ENCODE measurements around the gene UHRF1. TPM values are rescaled to one million over a fixed set of nuclear protein-coding genes. Genes with fewer than 3 reads are reported as not detected.

Gene UHRF1
- polyA plus RNA-seq, 1 of the 3 experiments (the other 2 are of a cell fraction), result 43.4 TPM

DNA sequence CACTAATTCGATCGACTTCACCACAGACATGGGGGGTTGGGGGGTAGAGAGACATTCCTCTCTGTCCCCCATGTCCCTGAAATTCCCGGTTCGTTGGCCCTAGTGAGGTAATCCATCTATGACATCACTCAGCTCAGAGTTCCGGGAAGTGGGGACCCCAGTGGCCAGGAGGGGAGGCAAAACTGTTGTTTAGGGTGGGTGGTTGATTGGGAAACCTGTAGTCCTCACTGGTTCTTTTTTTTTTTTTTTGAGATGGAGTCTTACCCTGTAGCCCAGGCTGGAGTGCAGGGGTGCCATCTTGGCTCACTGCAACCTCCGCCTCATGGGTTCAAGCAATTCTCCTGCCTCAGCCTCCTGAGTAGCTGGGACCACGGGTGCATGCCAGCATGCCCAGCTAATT is 6.5 kb upstream of the UHRF1 start, which contains the start of gene ARRDC5:
TSS of gene ARRDC5 (minus strand) at position 101 of the 400 bp plus-strand sequence. CDS start at position 30, 71 bp downstream.
- Histone ChIP-seq H3K27ac (ENCODE audit: low read depth in 2 of 2, low read length in 1 of 2) (no peak within 1 kb of the TSS), H3K4me3 (ENCODE audit: low read depth in 2 of 2, low read length in 1 of 2) (no peak within 1 kb of the TSS), H3K9me2 (no peaks in the 10 kb centered on the region), H3K4me2 (no peak within 1 kb of the TSS), H4K20me1 (ENCODE audit: insufficient read depth) (no peaks in the 10 kb centered on the region), H2AFZ (ENCODE audit: low read depth) (no peak within 1 kb of the TSS), H3K4me1 (ENCODE audit: control insufficient read depth in 1 of 2, insufficient read depth in 2 of 2, low read depth in 1 of 2, low read length in 1 of 2) (no peaks in the 10 kb centered on the region), H3K36me3 (replicated peaks in 1 of 2; ENCODE audit: control insufficient read depth in 1 of 2, insufficient read depth in 2 of 2, low read length in 1 of 2) (no peaks in the 10 kb centered on the region), H3F3A (replicated peaks; ENCODE audit: insufficient read depth) (peaks cover 4% of the 10 kb centered on the region), H3K9me3 (no peaks in the 10 kb centered on the region), H3K27me3 (ENCODE audit: insufficient read depth) (no peaks in the 10 kb centered on the region), H3K9ac (no peak within 1 kb of the TSS), H3K79me2 (ENCODE audit: insufficient read depth) (no peaks in the 10 kb centered on the region)
- TF ChIP-seq CHD2 (IDR thresholded peaks at IDR 0.05; ENCODE audit: low read length, partially characterized antibody), result no peak
- no peak for TF ChIP-seq FOXM1 (IDR thresholded peaks at IDR 0.05; ENCODE audit: low read depth)
- no peak for TF ChIP-seq FOSL2 (IDR thresholded peaks at IDR 0.05; ENCODE audit: borderline replicate concordance, low read depth)
- TF ChIP-seq, protein P1, sequence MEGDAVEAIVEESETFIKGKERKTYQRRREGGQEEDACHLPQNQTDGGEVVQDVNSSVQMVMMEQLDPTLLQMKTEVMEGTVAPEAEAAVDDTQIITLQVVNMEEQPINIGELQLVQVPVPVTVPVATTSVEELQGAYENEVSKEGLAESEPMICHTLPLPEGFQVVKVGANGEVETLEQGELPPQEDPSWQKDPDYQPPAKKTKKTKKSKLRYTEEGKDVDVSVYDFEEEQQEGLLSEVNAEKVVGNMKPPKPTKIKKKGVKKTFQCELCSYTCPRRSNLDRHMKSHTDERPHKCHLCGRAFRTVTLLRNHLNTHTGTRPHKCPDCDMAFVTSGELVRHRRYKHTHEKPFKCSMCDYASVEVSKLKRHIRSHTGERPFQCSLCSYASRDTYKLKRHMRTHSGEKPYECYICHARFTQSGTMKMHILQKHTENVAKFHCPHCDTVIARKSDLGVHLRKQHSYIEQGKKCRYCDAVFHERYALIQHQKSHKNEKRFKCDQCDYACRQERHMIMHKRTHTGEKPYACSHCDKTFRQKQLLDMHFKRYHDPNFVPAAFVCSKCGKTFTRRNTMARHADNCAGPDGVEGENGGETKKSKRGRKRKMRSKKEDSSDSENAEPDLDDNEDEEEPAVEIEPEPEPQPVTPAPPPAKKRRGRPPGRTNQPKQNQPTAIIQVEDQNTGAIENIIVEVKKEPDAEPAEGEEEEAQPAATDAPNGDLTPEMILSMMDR (IDR thresholded peaks at IDR 0.05), result no peak
- TF ChIP-seq ZBTB33 (IDR thresholded peaks at IDR 0.05; ENCODE audit: borderline replicate concordance, low read depth), result no peak
- no peak for TF ChIP-seq SIN3A (IDR thresholded peaks at IDR 0.05; ENCODE audit: borderline replicate concordance, low read depth, low read length)
- TF ChIP-seq, protein P2, sequence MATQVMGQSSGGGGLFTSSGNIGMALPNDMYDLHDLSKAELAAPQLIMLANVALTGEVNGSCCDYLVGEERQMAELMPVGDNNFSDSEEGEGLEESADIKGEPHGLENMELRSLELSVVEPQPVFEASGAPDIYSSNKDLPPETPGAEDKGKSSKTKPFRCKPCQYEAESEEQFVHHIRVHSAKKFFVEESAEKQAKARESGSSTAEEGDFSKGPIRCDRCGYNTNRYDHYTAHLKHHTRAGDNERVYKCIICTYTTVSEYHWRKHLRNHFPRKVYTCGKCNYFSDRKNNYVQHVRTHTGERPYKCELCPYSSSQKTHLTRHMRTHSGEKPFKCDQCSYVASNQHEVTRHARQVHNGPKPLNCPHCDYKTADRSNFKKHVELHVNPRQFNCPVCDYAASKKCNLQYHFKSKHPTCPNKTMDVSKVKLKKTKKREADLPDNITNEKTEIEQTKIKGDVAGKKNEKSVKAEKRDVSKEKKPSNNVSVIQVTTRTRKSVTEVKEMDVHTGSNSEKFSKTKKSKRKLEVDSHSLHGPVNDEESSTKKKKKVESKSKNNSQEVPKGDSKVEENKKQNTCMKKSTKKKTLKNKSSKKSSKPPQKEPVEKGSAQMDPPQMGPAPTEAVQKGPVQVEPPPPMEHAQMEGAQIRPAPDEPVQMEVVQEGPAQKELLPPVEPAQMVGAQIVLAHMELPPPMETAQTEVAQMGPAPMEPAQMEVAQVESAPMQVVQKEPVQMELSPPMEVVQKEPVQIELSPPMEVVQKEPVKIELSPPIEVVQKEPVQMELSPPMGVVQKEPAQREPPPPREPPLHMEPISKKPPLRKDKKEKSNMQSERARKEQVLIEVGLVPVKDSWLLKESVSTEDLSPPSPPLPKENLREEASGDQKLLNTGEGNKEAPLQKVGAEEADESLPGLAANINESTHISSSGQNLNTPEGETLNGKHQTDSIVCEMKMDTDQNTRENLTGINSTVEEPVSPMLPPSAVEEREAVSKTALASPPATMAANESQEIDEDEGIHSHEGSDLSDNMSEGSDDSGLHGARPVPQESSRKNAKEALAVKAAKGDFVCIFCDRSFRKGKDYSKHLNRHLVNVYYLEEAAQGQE (IDR thresholded peaks at IDR 0.05; ENCODE audit: low read depth, low read length), result no peak
- TF ChIP-seq IRF3 (IDR thresholded peaks at IDR 0.05; ENCODE audit: low read depth, low read length), result no peak
- no peak for TF ChIP-seq RXRA (IDR thresholded peaks at IDR 0.05; ENCODE audit: borderline replicate concordance, low read depth)
- no peak for TF ChIP-seq NRF1 (IDR thresholded peaks at IDR 0.05; ENCODE audit: low read depth, low read length)
- TF ChIP-seq MEF2A (IDR thresholded peaks at IDR 0.05; ENCODE audit: borderline replicate concordance, low read depth), result no peak
- TF ChIP-seq USF1 (IDR thresholded peaks at IDR 0.05; ENCODE audit: borderline replicate concordance, low read depth), result no peak
- TF ChIP-seq JUND (IDR thresholded peaks at IDR 0.05), result no peak
- TF ChIP-seq GATA2 (CRISPR knock-in tag; IDR thresholded peaks at IDR 0.05), result no peak
- CTCF ChIA-PET, result interaction anchor here (1.0 to 1.5 kb wide), 3 partner anchors 9 to 128 kb away, joined by 3 to 5 read pairs (median 4); no protein-coding TSS in a partner anchor
- POLR2A ChIA-PET, result no interaction called here
- whole genome bisulfite sequencing (ENCODE audit: low lambda C conversion rate), result 88% methylated on average over 6 of the region's 7 CpGs
- DNase-seq, result no peak

Measured in SK-N-SH (cell line).